CD4-positive, alpha-beta T cell treated with Interleukin-10 for 1 hour (primary cell): Measurements from ENCODE around the gene ORM1.

Experiments
- DNase-seq: peaks from one replicate; pipeline ENCODE4 v3.0.0-alpha.2; 2020

Gene ORM1

DNA sequence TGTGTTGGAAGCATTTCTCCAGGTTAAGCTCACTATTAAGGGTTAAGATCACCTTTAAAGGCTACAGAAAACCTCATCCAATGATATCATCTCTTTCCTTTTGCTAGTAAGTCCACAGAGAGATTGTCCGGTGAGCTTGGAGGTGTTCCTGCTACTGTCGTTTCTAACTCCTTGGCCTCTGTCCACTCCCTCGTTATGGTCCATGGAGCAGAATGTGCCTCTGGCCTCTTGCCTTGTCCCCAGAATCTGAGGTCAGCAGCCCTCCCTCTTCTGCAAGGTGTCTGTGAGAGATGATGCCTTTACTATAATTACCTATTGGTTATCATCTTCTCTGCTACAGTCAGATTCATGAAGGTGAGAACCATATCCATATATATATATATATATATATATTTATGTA lies 21.8 kb downstream of the ORM1 start:
- no peak for DNase-seq

DNA sequence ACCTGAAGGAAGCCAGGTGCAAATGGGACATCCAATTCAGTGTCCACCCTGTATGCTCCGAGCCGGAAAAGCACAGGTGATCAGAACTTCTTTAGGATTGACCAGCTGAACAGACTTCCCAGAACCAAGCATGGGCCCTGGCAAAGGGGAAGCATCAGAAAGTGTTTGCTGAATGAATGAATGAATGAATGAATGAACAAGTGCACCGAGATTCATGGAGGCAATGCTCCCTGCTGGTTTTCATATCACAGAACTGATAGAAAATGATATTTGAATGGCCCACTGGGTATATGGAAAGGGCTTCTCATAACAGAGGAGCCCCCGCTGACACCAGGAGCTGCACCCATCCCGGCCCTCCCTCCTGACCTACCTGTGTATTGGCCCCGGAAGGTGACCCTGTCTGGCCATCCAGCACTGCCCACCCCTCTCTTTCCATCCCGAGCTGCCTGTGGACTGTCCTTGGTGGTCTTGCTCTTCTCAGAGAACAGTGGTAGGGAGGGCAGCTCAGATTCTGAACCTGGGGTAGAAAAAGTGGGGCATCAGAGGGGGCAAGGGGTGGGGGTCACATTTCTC lies 22.7 kb downstream of the ORM1 start:
- no peak for DNase-seq

DNA sequence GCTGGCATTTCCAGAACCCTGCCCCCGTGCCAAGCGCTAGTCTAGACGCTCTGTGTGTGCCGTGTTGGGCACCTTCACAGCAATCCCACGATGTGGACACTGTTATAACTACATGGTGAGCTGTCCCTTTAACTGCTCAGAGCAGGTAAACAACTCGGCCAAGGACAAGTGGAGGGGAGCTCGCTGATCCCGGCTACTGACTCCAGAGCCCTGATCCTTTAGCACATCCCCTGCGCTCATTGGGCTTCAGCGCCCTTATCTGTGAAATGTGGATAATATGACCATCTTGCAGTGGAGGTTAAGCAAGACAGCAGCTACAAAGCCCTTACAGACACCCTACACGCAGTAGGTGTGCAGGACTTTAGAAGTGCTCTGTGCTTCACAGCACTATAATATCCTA lies 23.2 kb downstream of the ORM1 start:
- DNase-seq, result no peak

DNA sequence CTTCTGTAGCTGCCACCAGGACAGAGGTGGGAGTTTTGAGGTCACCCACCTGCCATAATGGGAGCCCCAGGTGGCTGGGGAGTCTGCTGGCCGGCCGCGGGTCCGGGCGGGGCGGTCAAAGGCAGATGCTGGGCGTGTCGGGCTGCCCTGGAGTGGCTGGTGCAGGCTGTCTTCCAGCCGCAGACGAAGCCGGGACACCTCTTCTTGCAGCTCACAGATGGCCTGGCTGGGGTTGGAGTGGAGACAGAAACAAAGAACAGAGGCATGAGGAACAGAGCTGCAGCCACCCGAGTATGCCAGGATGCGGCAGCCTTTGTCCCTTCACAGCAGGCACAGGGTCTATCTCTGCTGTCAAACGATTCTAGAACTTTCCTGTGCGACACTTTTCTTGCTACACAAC lies 24.8 kb downstream of the ORM1 start:
- DNase-seq, result no peak

DNA sequence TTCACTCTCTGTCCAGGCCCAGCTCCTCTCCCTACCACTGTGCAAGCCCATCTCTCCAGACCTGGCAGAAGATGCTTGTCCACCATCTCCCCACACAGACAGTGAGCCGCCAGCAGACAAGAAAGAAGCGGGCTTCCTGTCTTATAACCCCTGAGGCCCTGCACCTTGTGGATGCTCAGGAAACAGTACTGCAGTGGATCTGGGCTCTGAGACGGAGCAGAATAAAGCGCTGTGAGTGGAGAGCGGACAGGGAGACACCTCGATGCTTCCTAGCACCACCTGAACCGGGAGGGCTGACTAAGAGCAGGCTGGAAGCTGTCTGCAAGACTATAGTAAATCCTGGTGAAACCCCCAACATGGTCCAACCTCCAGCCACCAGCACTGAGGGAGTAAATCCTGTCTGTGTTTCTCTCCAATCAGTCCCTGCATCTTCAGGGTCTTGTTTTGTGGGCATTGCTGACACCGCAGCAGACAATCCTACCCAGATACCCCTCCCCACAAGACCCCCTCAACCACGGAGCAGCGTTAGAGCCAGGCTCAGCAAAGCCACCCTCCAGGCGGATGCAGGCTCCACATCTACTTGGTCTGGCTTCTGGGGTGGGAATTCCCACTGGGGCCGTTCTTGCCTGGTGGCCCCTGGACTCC lies 25.5 kb downstream of the ORM1 start:
- no peak for DNase-seq

DNA sequence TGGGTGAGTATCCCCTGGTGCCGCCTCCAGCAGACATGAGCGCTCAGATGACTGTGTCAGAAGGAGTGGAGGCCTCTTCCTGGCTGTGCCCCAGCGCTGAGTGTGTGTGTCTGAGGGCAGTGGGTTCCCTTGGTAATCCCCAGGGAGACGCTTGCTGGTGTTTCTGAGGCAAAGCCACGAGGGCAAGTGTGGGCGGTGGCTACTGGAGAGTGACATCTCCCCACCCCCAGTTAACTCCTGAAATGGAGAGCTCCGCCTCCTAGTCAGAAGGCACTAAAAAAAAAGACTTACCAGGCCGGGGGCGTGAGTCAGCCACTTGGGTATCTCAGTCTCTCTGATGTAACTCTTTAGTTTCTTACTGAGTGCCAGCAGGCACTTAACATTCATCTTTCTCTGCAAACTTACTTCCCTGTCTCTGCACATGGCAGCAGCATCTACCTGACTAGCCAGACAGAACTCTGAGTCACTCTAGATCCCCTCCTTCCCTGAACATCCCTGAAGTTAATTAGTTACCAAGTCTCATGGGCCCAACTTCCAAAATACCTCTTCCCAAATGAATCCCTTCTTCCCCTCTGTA lies 26.1 kb downstream of the ORM1 start:
- DNase-seq, result peak; percentile 62

DNA sequence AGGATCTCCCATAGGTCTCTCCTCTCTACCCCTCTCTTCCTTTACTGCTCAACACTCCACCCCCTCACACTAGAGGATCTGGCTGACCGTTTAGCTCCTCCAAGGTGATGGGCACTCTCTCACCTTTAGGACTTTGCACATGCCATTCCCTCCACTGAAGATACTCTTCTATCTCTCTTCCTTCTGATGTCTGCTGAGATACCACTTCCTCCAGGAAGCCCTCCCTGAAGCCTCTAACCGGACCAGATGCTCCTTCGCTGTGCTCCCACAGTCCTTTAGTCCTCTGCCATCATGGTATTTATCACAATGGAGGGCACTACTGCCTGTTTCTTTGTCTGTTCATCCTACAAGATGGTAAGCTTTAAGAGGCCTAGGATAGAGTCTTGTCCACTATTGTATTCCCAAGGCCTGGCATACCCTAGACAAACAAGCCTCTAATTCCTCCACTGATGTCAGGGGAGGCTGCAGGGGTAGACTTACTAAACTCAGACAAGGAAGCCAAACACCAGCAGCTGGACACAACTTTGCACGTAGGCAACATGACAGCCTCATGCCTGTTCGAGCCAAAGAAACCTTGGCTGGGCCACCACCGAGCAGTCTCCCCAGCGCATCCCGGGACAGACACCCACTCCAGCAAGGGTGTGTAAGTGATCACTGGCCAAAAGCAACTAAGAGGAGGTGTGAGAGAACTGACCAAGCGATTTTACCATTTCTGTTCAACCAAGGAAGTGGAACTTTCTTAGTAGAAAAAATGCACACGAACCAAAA lies 27.0 kb downstream of the ORM1 start:
- DNase-seq, result no peak

DNA sequence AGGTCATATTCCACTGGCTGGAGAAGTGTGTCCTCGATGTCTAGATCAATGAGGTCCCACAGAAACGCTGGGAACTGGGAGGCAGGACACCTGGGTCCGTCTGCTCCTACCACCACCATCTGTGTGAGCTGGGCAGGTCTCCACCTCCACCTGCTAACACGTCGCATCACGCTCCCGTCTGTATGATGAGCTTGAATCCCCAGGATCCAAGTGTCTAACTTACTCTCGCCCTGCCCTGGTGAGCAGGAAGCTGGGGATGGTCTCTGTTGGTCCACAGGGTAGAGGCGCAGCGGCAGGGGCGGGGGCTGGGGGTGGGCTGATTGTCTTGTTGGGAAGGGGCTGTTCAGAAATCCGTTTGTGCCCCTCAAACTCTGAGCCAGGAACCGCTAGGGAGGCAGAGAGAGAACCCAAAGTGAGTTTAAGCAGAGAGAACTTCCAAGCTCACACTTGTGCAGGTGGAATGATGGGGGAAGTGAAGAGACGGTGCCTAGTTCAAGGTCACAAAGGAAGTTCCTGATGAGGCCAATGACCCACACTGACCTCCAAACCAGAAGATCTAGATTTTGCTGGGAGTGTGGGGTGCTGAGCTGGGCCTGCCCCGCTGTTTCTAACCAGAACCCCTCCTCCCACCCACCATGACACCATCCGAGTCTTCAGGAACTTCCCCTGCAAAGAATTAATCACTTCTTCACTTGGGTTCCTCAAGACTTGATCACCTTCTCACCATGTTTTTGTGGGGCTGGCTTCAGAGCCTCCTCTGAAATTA lies 27.9 kb downstream of the ORM1 start:
- no peak for DNase-seq

DNA sequence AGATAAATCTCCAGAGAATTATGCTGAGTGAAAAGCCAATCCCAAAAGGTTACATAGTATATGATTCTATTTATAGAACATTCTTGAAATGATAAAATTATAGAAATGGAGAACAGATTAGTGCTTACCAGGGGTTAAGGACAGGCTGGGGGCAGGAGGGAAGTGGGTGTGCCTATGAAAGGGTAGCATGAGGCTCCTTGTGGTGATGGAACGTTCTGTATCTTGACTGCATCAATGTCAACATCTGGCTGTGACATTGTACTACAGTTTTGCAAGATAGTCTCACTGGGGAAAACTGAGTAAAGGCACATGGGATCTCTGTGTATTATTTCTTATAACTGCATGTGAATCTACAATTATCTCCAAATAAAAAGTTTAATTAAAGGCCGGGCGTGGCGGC lies 29.0 kb downstream of the ORM1 start:
- DNase-seq, result no peak

DNA sequence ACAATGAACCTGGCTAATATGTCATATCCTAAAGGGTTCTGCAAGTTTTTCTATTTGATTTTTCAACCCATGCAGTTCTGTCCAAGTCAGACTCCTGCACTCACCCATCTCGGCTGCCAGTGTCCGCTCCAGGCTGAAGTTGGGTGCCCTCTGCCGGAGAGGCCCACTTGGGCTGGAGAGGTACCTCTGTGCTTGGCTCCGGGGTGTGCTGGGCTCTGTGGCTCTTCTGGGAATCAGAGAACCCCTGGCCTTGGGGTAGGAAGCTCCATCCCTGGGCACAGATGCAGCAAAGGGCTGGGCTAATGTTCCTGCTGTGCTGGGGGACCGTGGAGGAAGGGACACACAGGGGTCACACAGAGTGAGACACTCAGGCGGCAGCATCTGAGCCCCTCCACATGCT lies 32.9 kb downstream of the ORM1 start:
- DNase-seq, result no peak

DNA sequence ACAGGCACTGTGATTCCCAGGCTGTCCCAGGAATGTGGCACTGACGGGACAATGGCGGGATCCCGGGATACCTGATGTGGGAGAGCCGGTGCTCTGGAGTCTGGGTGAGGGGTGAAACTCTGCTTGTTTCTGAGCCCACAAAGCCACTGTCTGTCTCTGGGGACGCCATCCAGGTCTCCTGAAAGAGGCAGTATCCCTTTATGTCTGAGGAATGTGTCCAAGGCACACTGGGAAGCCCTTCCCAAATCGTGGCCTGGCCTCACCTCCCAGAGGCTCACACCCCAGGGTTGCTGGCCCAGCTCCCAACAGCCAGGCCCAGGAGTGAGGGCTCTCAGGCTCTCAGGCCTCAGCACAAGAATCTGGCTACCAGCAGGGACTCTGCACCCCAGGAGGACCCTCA lies 33.9 kb downstream of the ORM1 start:
- no peak for DNase-seq

DNA sequence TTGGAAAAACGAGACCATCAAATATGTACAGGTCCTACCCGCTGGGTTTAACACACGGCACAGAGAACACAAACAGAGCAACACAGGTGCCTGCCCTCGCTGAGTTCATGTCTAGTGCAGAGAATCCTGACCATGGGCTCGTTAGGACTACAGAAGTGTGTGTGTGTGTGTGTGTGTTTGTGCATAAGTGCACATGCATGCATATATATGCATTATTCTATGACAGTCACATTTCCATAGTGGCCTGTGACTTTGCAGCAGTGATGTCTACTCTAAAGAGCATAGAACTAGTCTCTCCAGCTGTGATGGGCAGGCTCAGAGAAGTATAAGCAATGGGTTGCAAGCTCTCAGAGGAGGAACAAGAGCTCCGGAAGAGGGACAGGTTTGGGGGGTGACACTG lies 34.5 kb downstream of the ORM1 start:
- no peak for DNase-seq

DNA sequence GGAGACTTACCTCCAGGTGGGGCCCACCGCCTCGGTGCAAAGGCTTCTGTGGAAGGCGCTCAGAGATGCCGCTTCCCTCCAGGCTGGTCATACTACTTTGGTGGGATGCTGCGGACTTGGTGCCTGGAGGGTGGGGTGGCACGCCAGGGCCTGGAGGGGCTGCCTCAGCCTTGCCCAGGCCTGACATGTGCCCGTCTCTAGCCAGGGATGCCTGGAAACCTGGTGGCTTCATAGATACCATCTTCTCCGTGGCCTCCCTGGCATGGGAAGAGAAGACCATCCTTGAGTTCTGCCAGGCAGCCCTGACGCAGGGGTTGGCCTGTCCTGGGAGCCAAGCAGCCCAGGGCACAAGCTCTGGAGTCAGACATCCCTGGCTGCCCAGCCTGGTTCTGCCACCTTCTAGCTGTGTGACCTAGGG lies 35.0 kb downstream of the ORM1 start:
- no peak for DNase-seq

DNA sequence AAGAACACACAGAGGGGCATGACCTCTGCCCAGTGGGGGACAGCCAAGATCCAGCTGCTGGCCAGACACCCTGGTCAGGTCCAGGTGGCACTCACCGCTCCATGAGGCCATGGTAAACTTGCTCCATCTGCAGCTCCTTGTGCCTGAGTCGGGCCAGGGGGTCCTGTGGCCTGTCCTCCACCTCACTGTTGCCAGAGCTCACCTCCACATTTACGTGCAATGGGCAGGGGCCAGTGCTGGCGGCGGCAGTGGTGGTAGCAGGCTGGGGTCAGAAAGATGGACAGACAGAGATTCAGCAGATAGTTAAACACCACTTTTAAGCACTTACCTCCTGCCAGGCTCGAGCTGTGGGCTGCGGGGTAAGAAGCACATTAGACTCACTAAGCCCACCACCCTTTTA lies 36.9 kb downstream of the ORM1 start:
- DNase-seq, result no peak

DNA sequence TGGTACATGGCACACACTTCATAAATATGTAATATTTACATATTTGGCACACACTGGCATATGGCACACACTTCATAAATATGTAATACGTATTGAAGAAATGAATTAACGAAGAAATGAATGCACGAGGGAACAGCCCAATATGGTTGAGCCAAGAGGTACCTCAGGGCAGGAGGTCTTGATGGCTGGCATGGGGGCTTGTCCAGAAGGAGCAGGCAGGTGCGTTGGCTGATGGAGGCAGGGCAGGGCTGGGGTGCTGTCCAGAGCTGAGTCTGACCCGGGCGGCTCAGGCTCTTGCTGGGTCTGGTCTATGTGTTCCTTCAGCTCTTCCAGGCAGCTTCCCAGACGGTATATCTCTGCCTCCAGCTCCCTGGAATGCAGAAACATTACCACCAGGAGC lies 38.6 kb downstream of the ORM1 start:
- no peak for DNase-seq

DNA sequence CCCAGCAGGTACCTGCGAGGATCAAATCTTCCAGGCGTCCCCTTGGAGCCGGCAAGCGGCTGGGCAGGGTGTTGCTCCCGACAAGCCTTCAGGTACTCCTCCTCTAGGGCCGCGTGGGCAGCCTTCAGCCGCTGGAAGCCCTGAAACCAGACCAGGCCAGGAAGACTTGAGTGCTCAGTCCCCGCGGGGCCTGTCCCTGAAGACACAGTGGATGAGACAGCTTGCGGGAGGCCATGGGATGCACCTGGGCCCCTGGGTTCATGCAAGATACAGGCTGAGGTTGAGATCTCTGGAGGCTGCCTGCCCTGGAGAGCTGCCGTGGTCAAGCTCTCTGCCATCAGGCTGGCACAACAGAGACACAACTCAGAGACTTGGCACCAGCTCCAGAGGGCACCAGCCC lies 39.5 kb downstream of the ORM1 start:
- DNase-seq, result no peak

DNA sequence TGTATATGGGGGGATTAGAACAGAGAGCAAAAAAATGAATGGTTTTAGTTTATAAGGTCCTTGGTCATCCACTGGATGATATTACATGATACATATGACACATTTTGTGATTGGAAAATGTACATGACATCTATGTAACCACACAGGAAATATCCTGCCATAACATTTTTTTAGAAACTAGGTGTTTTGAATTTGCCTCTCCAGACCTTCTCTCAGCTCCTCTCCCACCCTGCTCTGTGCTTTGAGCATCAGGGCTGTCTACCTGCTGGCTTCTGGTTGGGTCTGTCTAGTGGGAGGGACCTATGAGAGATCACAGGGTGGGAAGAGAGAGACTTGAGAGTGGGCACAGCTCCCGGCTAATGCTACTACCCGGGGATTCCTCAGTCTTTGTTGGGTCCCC lies 40.5 kb downstream of the ORM1 start:
- DNase-seq, result no peak

DNA sequence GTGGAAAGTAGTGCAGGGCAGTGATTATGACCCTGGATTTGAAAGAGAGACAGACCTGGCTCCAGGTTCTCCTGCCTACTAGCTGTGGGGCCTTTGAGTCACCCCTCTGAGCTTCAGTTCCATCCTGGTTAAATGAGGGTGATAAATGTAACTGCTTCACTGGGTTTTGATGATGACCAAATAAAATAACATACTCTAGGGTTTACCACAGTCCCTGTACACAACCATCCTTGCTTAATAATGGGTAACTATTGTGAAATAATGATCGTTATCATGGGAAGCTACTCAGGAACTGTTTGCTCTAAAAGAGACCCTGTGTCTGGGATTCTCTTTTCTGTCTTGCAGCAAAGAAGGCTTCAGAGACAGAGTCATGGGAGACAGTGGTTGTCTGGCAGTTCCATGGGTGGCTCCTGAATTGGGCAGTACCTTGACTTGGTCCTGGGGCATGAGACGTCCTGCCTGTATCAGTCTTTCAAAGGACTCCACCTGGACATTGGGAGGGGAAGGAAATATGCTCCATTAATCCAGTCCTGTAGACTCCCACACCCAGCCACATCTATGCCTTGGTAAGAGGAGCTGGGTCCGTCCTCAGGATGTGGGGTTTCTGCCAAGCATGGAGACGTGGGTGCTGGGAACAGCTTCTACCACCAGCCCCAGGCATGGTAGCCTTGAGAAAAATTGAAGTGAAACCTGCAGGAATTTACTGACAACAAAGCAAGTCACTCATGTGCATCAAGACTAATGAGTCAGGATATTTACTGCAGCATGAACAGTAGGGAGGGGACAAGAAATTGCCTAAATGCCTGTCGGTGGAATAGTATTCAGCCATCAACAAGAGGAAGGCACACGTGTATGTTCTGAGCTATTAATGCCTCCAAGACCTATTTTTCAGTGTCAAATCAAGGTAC lies 41.5 kb downstream of the ORM1 start:
- DNase-seq, result no peak

DNA sequence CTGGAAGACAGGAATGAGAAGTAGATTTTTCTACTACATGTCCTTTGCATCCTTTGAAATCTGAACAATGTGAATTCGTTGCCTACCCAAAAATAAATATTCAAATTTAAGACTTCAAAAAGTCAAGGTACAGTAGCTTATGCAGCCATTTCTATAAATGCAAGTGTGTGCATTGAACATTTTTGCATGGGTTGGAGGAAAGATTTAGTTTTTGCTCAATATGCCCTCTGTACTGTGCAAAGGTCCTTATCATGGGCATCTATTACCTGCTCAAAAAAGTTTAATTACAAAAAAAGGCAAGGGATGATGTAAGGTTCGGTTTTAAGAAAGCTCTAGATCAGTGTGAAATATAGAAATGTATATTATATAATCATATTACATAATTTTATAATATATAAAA lies 42.3 kb downstream of the ORM1 start:
- DNase-seq, result no peak

DNA sequence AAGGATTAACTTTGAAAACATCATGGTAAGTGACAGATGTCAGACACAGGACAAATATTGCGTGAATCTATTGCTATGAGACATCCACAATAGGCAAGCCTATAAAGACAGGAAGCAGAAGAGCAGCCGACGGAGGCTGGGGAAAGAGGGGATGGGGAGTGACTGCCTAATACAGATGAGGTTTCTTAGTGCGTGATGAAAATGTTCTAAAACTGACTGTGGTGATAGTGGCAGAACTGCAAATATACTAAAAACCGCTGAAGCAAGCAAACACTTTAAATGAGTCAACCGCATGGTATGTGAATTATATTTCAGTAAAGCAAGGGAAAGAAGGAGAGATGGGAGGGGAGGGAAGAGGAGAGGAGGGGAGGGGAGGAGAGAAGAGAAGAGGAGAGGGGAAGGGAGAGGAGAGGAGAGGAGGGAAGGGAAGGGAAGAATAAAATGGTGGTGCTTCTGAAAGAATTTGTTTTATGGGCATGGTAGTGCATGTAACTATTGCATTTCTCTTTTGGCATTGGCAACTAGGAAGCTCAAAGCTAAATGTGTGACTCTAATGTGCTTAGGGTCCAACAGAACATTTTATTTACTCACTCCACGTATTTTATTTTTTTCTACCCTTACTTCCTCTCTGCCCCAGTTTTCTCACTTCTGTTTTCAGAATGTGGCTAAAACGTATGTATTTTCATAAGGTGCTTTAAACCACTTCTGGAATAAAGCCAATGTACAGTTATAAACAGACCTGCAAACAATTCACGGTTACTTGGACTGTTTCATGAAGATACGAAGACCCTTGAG lies 43.6 kb downstream of the ORM1 start:
- peak; percentile 48 for DNase-seq

DNA sequence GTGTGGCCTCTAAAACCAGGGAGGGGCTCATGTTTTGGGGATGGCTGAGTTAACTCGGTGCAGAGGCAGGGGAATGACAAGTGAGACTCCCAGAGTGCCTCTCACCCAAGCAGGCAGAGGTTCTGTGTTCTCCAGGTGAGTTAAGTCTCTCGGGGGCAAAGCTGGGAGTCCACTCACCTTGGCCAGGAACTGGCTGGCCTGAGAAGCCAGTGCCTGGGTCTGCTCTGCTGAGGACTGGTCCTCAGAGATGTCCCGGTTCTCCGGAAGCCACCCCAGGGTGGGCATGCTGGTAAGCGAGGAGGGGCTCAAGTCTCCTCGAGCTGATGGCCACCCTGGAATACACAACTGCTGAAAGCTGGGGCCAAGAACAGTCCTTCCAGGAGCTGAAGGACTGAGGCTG lies 44.5 kb downstream of the ORM1 start:
- no peak for DNase-seq
